HEK293T (cell line): ENCODE measurements around the gene P2RY2.
"Not testable (repeated sequence)": the region's sequence is repeated elsewhere in the genome, so short reads cannot be mapped to it uniquely, and the experiment has no call there.

Experiments used
- CTCF ChIA-PET: fragments of 350-600 bp; formaldehyde crosslinking; extraction: SDS; loops from one replicate; lab custom pipeline; 2021; ENCODE audit warnings: antibody characterized with exemption, inconsistent platforms; lab: Yijun Ruan, JAX
- POLR2A ChIA-PET: fragments of 350-600 bp; formaldehyde crosslinking; extraction: SDS; loops from one replicate; lab custom pipeline; 2020; ENCODE audit warnings: antibody characterized with exemption, inconsistent platforms; lab: Yijun Ruan, JAX
- DNase-seq: peaks from one replicate; pipeline ENCODE4 v3.0.0; 2012; ENCODE audit warnings: mixed read lengths; ENCODE audit errors: extremely low spot score
- ARNT ChIP-seq: fragments of 450-650 bp; IDR thresholded peaks from 2 replicates; pipeline ENCODE4 v1.6.1; 2017; ENCODE audit warnings: mild to moderate bottlenecking
- BHLHE40 ChIP-seq: fragments of 450-650 bp; IDR thresholded peaks from 2 replicates; pipeline ENCODE4 v1.6.1; 2016; ENCODE audit warnings: mild to moderate bottlenecking, moderate library complexity, borderline replicate concordance
- CTBP1 ChIP-seq: fragments of 450-650 bp; IDR thresholded peaks from 2 replicates; pipeline ENCODE4 v1.6.1; 2016; ENCODE audit warnings: borderline replicate concordance
- ELF4 ChIP-seq: fragments of 450-650 bp; IDR thresholded peaks from 2 replicates; pipeline ENCODE4 v1.6.1; 2017; ENCODE audit warnings: antibody characterized with exemption
- FOXA1 ChIP-seq: fragments of 450-650 bp; IDR thresholded peaks from 2 replicates; pipeline ENCODE4 v1.6.1; 2016; ENCODE audit warnings: mild to moderate bottlenecking
- FOXK2 ChIP-seq: fragments of 450-650 bp; IDR thresholded peaks from 2 replicates; pipeline ENCODE4 v1.6.1; 2016; ENCODE audit warnings: mild to moderate bottlenecking
- FOXM1 ChIP-seq: fragments of 450-650 bp; IDR thresholded peaks from 2 replicates; pipeline ENCODE4 v1.6.1; 2017; ENCODE audit warnings: mild to moderate bottlenecking, borderline replicate concordance
- HDGF ChIP-seq: fragments of 450-650 bp; IDR thresholded peaks from 2 replicates; pipeline ENCODE4 v1.6.1; 2017; ENCODE audit warnings: antibody characterized with exemption, borderline replicate concordance
- L3MBTL2 ChIP-seq: fragments of 450-650 bp; conservative IDR thresholded peaks from 2 replicates; pipeline ENCODE4 v1.6.1; 2016; ENCODE audit warnings: mild to moderate bottlenecking
- LEF1 ChIP-seq: fragments of 450-650 bp; IDR thresholded peaks from 2 replicates; pipeline ENCODE4 v1.6.1; 2017; ENCODE audit warnings: mild to moderate bottlenecking, borderline replicate concordance
- NFRKB ChIP-seq: fragments of 450-650 bp; IDR thresholded peaks from 2 replicates; pipeline ENCODE4 v1.6.1; 2016; ENCODE audit warnings: mild to moderate bottlenecking, moderate library complexity
- PKNOX1 ChIP-seq: fragments of 450-650 bp; IDR thresholded peaks from 2 replicates; pipeline ENCODE4 v1.6.1; 2016
- SP1 ChIP-seq: fragments of 450-650 bp; IDR thresholded peaks from 2 replicates; pipeline ENCODE4 v1.6.1; 2017
- SUZ12 ChIP-seq: fragments of 450-650 bp; IDR thresholded peaks from 2 replicates; pipeline ENCODE4 v1.6.1; 2016; ENCODE audit warnings: mild to moderate bottlenecking
- TARDBP ChIP-seq: fragments of 450-650 bp; IDR thresholded peaks from 2 replicates; pipeline ENCODE4 v1.6.1; 2016
- ZNF384 ChIP-seq: fragments of 450-650 bp; IDR thresholded peaks from 2 replicates; pipeline ENCODE4 v1.6.1; 2016

Gene P2RY2

DNA sequence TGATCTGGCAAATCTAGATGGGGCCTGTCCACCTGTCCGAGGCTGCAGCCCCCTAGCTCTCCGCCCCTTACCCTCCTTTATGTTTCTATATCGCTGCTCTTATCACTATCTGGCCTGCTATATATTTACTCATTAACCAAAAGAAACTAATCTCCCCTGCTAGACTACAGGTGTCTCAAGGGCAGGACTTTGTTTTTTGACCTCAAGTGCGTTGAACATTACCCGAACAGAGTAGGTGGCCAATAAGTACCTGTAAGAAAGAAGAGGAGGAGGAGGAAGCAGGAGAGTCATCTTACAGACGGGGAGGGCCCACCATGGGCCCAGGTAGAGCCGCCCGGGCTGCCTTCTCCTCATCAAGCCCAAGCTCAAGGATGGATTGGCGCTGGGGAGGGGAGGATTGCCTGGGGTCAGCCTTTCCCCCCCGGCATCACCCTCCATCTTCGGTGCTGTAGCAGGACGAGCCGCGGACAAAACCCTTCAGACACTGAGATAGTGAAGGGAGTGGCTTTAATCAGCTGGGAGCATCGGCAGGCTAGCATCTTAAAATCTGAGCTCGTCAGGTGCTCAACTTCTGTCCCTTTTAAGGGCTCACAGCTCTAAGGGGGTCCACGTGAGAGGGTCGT, 52.9 kb downstream of the P2RY2 start:
- CTCF ChIA-PET: no interaction called here
- no peak for TF ChIP-seq LEF1
- no peak for TF ChIP-seq HDGF
- TF ChIP-seq BHLHE40: no peak
- no peak for DNase-seq
- POLR2A ChIA-PET: no interaction called here

- POLR2A ChIA-PET, DNase-seq: not testable (repeated sequence)
- CTCF ChIA-PET: interaction anchor here (1.1 kb wide), 1 partner anchor 10 kb away, joined by 3 read pairs; no protein-coding TSS in a partner anchor
Observed at GRCh38 chr11:73271478-73271865, 53.4 kb downstream of the P2RY2 start.

- DNase-seq: no peak
- ChIA-PET CTCF (interaction anchor here (0.6 to 1.1 kb wide), 2 partner anchors 10 to 393 kb away, joined by 3 read pairs; no protein-coding TSS in a partner anchor), POLR2A (no interaction called here)
- TF ChIP-seq TARDBP (no peak), HDGF (no peak), SUZ12 (no peak), FOXK2 (no peak), SP1 (no peak), LEF1 (no peak), ELF4 (no peak), ZNF384 (no peak), FOXM1 (no peak), ARNT (no peak), PKNOX1 (no peak), FOXA1 (no peak), NFRKB (no peak), CTBP1 (no peak), BHLHE40 (no peak), L3MBTL2 (no peak)
Observed at GRCh38 chr11:73271936-73272679, 54.0 kb downstream of the P2RY2 start, which contains the start of gene P2RY6. TSS of gene P2RY6 (plus strand) at chr11:73272338. CDS start at chr11:73296519, 24,181 bp downstream.

DNA sequence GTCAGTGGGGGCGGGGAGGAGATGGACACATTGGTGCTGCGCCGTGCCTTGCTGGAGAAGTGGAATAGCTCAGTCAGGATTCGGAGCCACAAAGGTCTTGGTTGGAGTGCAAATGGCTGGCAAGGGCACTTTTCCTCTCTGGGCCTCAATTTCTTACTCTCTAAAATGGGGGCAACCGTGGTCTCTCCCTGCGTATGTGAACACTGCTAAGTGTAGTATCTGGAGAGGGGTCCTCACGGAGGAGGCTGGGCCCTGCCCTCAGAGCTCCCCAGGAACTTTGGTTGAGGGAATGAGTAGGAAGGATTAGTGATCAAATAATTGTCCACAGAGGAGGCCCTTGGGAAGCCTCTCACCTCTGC, 54.6 kb downstream of the P2RY2 start:
- CTCF ChIA-PET: interaction anchor here (0.6 to 1.7 kb wide), 3 partner anchors 11 to 394 kb away, joined by 3 to 4 read pairs (median 3); no protein-coding TSS in a partner anchor

DNA sequence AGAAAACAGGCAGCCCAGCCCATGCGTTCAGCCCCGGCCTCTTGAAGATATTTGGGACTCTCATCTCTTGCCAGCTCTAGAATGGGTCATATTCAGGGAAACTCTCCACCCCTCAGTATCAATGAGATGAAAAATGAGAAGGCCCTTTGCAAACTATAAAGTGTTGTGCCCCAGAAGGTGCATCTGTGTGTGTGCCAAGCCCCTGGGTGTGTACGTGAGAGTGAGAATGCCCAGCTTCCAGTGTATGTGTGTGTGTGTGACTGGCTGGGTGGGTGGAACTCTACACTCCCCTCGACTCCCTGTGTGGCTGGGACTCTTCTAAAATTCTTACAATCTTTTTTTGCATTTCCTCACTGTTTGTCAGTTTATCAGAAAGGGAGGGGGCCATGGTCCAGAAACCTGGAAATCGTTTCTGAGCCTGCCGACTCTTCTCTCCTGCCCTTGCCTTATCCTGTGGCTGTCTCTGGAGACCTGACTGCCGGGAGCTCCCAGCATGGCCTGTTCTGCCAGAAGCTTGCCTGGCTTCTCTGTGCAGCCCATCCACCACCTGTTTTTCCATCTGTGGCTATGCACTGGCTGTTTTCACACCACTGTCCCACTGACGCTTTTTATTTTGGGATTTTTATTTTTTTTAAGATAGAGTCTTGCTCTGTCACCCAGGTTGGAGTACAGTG, 55.3 kb downstream of the P2RY2 start:
- TF ChIP-seq TARDBP (no peak), HDGF (no peak), CTBP1 (no peak)
- ChIA-PET CTCF (interaction anchor here (1.7 kb wide), 1 partner anchor 37 kb away, joined by 4 read pairs; no protein-coding TSS in a partner anchor), POLR2A (no interaction called here)
- DNase-seq: no peak

More for the DNA sequence above, 54.6 kb downstream of the P2RY2 start:
- no peak for DNase-seq
- POLR2A ChIA-PET: no interaction called here
- TF ChIP-seq LEF1: no peak
- no peak for TF ChIP-seq TARDBP
- TF ChIP-seq SP1: no peak
- no peak for TF ChIP-seq PKNOX1
- no peak for TF ChIP-seq ZNF384
- TF ChIP-seq FOXA1: no peak
- TF ChIP-seq FOXM1: no peak
- TF ChIP-seq HDGF: no peak
- TF ChIP-seq NFRKB: no peak

DNA sequence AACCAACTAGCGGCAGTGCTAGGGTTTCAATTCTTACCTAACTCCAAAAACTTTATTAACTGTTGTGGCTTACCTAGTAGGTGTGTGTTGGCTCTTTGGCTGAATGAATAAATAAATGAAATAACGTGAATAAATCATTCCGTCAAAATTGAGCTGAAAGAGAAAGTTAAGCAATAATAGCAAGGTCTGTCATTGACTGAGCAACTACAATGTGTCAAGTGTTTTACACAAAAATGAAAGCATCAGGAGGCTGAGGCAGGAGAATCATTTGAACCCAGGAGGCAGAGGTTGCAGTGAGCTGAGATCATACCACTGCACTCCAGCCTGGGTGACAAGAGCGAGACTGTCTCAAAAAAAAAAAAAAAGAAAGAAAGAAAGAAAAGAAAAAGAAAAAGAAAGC, 56.1 kb downstream of the P2RY2 start:
- CTCF ChIA-PET: interaction anchor here (0.6 to 1.7 kb wide), 3 partner anchors 15 to 90 kb away, joined by 3 to 7 read pairs (median 4); no protein-coding TSS in a partner anchor
- POLR2A ChIA-PET, DNase-seq: not testable (repeated sequence)

GRCh38 chr11:73274722-73275380, 56.8 kb downstream of the P2RY2 start:
- DNase-seq: no peak
- ChIA-PET POLR2A (no interaction called here), CTCF (interaction anchor here (0.6 to 1.4 kb wide), 2 partner anchors 14 to 91 kb away, joined by 3 to 7 read pairs; no protein-coding TSS in a partner anchor)
- TF ChIP-seq SUZ12: no peak
- no peak for TF ChIP-seq FOXM1
- TF ChIP-seq LEF1: no peak
- TF ChIP-seq NFRKB: no peak
- no peak for TF ChIP-seq SP1
- TF ChIP-seq CTBP1: no peak
- no peak for TF ChIP-seq PKNOX1
- no peak for TF ChIP-seq BHLHE40
- TF ChIP-seq L3MBTL2: no peak
- TF ChIP-seq ZNF384: no peak
- TF ChIP-seq ARNT: no peak
- TF ChIP-seq TARDBP: no peak
- no peak for TF ChIP-seq ELF4
- TF ChIP-seq FOXA1: no peak
- TF ChIP-seq HDGF: no peak
- TF ChIP-seq FOXK2: no peak
